CD14-positive monocyte (primary cell): ENCODE data around the gene MTR. TPM values are rescaled to one million over a fixed set of nuclear protein-coding genes. Genes with fewer than 3 reads are reported as not detected.

ENCODE experiments used
- DNase-seq, 3 donors: peaks; one replicate each; pipeline ENCODE4 v3.0.0-alpha.2; 2011 to 2022
- H2AFZ ChIP-seq: 2 replicates; pipeline ENCODE4 v1.6.0; 2012; ENCODE audit warnings: mild to moderate bottlenecking, low read depth, low read length, inconsistent platforms; ENCODE audit not compliant: insufficient read depth, poor library complexity, severe bottlenecking
- H3K27ac ChIP-seq, 2 donors: 1 replicate in 1 of 2; 2 replicates in 1 of 2; pipeline ENCODE4 v1.5.1; 2012 to 2013; ENCODE audit warnings: low read length in 2 of 2, control low read depth in 1 of 2, inconsistent platforms in 1 of 2, low read depth in 1 of 2, mild to moderate bottlenecking in 1 of 2
- H3K27me3 ChIP-seq, 2 donors: one replicate each; pipeline versions ENCODE4 v1.6.0 to v1.6.1; 2011 to 2013; ENCODE audit warnings: low read length in 2 of 2; ENCODE audit not compliant: control insufficient read depth in 2 of 2, insufficient read depth in 2 of 2
- H3K36me3 ChIP-seq, 2 donors: replicated peaks in 1 of 2; 1 replicate in 1 of 2; 2 replicates in 1 of 2; pipeline versions ENCODE4 v1.5.1 to v1.6.1; 2012 to 2013; ENCODE audit warnings: low read length in 2 of 2, control low read depth in 1 of 2, inconsistent platforms in 1 of 2, mild to moderate bottlenecking in 1 of 2; ENCODE audit not compliant: insufficient read depth in 2 of 2, control insufficient read depth in 1 of 2
- H3K4me1 ChIP-seq, 2 donors: 1 replicate in 1 of 2; 2 replicates in 1 of 2; pipeline versions ENCODE4 v1.5.1 to v1.6.1; 2012 to 2013; ENCODE audit warnings: low read length in 2 of 2, control low read depth in 1 of 2, inconsistent platforms in 1 of 2, mild to moderate bottlenecking in 1 of 2, moderate library complexity in 1 of 2; ENCODE audit not compliant: insufficient read depth in 2 of 2, control insufficient read depth in 1 of 2
- H3K4me2 ChIP-seq: replicated peaks from 2 replicates; pipeline ENCODE3; 2012; ENCODE audit warnings: low read length, moderate library complexity, mild to moderate bottlenecking; ENCODE audit not compliant: poor library complexity, severe bottlenecking; ENCODE audit errors: extremely low read depth
- H3K4me3 ChIP-seq, 3 experiments: fragments of 200-600 bp in 1 of 3; sonication (generic) in 1 of 3; replicated peaks in 1 of 3; 1 replicate in 2 of 3; 2 replicates in 1 of 3; pipeline ENCODE4 v1.5.1; 2011 to 2013; ENCODE audit warnings: low read length in 3 of 3, mild to moderate bottlenecking in 3 of 3, control low read depth in 2 of 3, low read depth in 2 of 3, inconsistent platforms in 1 of 3, moderate library complexity in 1 of 3
- H3K79me2 ChIP-seq: 2 replicates; pipeline ENCODE4 v1.6.0; 2012; ENCODE audit warnings: mild to moderate bottlenecking, control low read depth, inconsistent platforms, low read length, moderate library complexity; ENCODE audit not compliant: insufficient read depth
- H3K9ac ChIP-seq: 2 replicates; pipeline ENCODE4 v1.6.0; 2017; ENCODE audit warnings: low read length, mild to moderate bottlenecking; ENCODE audit not compliant: insufficient read depth, poor library complexity, severe bottlenecking
- H3K9me3 ChIP-seq, 2 donors: replicated peaks in 1 of 2; 1 replicate in 1 of 2; 2 replicates in 1 of 2; pipeline versions ENCODE4 v1.5.1 to v1.6.1; 2012 to 2013; ENCODE audit warnings: low read length in 2 of 2, control low read depth in 1 of 2; ENCODE audit not compliant: control insufficient read depth in 1 of 2, insufficient read depth in 1 of 2
- H4K20me1 ChIP-seq: 2 replicates; pipeline ENCODE4 v1.6.0; 2012; ENCODE audit warnings: mild to moderate bottlenecking, low read length, control low read depth, moderate library complexity; ENCODE audit not compliant: insufficient read depth
- H3K27ac Mint-ChIP-seq, 7 donors: one replicate each; pipeline ENCODE4 v1.8.0; 2020; ENCODE audit warnings: mild to moderate bottlenecking in 7 of 7, mixed read lengths in 7 of 7, moderate library complexity in 6 of 7, inconsistent platforms in 2 of 7
- H3K27me3 Mint-ChIP-seq, 3 donors: one replicate each; pipeline ENCODE4 v1.8.0; 2021 to 2022; ENCODE audit warnings: low read depth in 3 of 3, mild to moderate bottlenecking in 3 of 3, mixed read lengths in 3 of 3, moderate library complexity in 3 of 3, inconsistent platforms in 1 of 3
- H3K36me3 Mint-ChIP-seq, 2 donors: one replicate each; pipeline ENCODE4 v1.8.0; 2020; ENCODE audit warnings: mixed read lengths in 2 of 2, inconsistent platforms in 1 of 2, mild to moderate bottlenecking in 1 of 2
- H3K4me1 Mint-ChIP-seq: one replicate; pipeline ENCODE4 v1.8.0; 2020; ENCODE audit warnings: mild to moderate bottlenecking, mixed read lengths
- H3K4me3 Mint-ChIP-seq, 2 donors: one replicate each; pipeline ENCODE4 v1.8.0; 2020; ENCODE audit warnings: mild to moderate bottlenecking in 2 of 2, mixed read lengths in 2 of 2, moderate library complexity in 1 of 2
- H3K9me3 Mint-ChIP-seq, 7 donors: one replicate each; pipeline ENCODE4 v1.8.0; 2020 to 2022; ENCODE audit warnings: mixed read lengths in 7 of 7, mild to moderate bottlenecking in 6 of 7, moderate library complexity in 6 of 7, inconsistent platforms in 2 of 7
- WGBS: methylation state at CpG from one replicate; pipeline ENCODE4 v1.1.5; 2013; ENCODE audit warnings: missing lambda C conversion rate; ENCODE audit not compliant: insufficient coverage; 5-methylcytosine and 5-hydroxymethylcytosine counted together
- intact Hi-C, 2 donors: fragments of 100-400 bp; cut with micrococcal nuclease; formaldehyde crosslinking; loops; one replicate each; pipeline versions ENCODE4 v1.15.0 to v1.15.1; 2023
- polyA plus RNA-seq, 3 donors: library from polyadenylated mRNA; depleted of rRNA in 1 of 3; unstranded in 2 of 3; stranded (reverse) in 1 of 3; fragments of 300-500 nt in 2 of 3; fragments of >200 nt in 1 of 3; fragmentation: Illumina TruSeq in 2 of 3; gene quantifications; 1 replicate in 2 of 3; 2 replicates in 1 of 3; pipeline ENCODE4 v1.2.3, GENCODE V29; 2012 to 2021
- TF ChIP-seq, protein P1 (sequence below): fragments of 200-600 bp; IDR thresholded peaks from one replicate; pipeline ENCODE4 v1.8.0; 2022; ENCODE audit warnings: antibody characterized with exemption, mild to moderate bottlenecking

MTR gene
- polyA plus RNA-seq, 3 donors = 3.4 to 5.4 (median 4.7) TPM

DNA sequence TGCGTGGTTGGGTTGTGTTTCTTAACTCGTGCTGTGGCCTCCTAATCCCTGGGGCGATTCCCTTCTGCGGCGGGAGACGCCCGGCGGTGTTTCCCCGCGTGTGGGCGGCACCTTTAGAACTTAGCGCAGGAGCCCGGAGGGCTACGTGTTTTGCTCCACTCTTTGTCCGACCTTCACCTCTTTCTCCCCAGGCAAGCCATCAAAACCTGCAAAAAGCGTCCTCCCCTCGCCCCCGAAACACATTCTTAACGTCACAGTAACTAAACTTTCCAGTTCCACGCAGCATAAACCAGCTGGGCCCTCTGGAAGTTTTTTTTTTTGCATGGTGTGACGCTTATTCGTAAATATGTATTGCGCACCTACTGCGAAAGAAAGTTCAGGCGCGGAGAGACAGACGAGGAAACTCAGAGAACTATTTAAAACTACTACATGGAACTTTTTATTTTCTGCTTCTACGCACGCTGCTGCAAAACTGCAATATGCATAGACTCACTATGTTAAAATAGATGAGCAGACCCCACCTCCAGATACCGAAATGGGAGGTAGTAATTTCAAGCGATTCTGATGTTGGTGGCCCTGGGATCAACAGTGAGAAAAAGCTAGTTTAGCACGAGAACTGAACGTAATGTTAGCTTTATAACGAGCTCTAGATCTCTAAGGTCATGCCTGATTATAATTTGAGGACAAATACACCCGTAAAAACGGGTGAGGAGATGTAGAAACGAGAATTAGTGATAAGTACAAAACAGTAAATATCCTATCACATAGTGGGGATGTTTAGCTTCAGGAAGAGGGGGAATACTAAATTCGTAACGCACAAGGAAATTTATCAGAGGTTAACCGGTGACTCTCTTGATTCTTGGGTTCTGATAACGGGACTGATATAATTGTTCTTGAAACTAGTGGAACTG is 920 bp downstream of the MTR start:
- peak; percentile 3 to 75 (median 27) for DNase-seq
- peak overlapping the region; percentile 98 for H2AFZ ChIP-seq
- peak overlapping the region; percentile 98 for H3K4me2 ChIP-seq
- H3K36me3 ChIP-seq = no peaks in the 10 kb centered on the region
- H3K36me3 Mint-ChIP-seq = peaks cover 1 to 5% of the 10 kb centered on the region in 2 donors
- peaks cover 0 to 3% (median 0%) of the 10 kb centered on the region in 7 donors for H3K9me3 Mint-ChIP-seq
- no peaks in the 10 kb centered on the region for H3K9me3 ChIP-seq
- H3K4me3 ChIP-seq = peak overlapping the region; percentile 74 to 92 (median 90)
- H3K4me3 Mint-ChIP-seq = peak overlapping the region; percentile 97 to 99
- H3K4me1 ChIP-seq = peaks cover 14 to 28% of the 10 kb centered on the region in 2 donors
- H3K9ac ChIP-seq = peak overlapping the region; percentile 84
- H3K27ac Mint-ChIP-seq = peak overlapping the region; percentile 89 to 97 (median 94)
- TF ChIP-seq, protein P1, sequence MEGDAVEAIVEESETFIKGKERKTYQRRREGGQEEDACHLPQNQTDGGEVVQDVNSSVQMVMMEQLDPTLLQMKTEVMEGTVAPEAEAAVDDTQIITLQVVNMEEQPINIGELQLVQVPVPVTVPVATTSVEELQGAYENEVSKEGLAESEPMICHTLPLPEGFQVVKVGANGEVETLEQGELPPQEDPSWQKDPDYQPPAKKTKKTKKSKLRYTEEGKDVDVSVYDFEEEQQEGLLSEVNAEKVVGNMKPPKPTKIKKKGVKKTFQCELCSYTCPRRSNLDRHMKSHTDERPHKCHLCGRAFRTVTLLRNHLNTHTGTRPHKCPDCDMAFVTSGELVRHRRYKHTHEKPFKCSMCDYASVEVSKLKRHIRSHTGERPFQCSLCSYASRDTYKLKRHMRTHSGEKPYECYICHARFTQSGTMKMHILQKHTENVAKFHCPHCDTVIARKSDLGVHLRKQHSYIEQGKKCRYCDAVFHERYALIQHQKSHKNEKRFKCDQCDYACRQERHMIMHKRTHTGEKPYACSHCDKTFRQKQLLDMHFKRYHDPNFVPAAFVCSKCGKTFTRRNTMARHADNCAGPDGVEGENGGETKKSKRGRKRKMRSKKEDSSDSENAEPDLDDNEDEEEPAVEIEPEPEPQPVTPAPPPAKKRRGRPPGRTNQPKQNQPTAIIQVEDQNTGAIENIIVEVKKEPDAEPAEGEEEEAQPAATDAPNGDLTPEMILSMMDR = no peak
- H3K27me3 ChIP-seq = peaks cover 0 to 4% of the 10 kb centered on the region in 2 donors
- intact Hi-C loops = loop anchor here in 1 of 2 donors (10.0 kb wide), 2 partner anchors 511 to 1291 kb away; partner anchors contain the start of genes B3GALNT2 and ERO1B
- no peaks in the 10 kb centered on the region for H4K20me1 ChIP-seq
- peaks cover 27% of the 10 kb centered on the region for H3K4me1 Mint-ChIP-seq
- H3K27ac ChIP-seq = peak overlapping the region; percentile 83 to 89
- H3K79me2 ChIP-seq = peaks cover 54% of the 10 kb centered on the region
- peaks cover 4 to 9% (median 4%) of the 10 kb centered on the region in 3 donors for H3K27me3 Mint-ChIP-seq
- 0% methylated on average over 23 of the region's 41 CpGs for WGBS

- Mint-ChIP-seq H3K9me3 (no peaks in the 10 kb centered on the region), H3K27ac (no peak overlapping the region), H3K36me3 (peaks cover 9 to 14% of the 10 kb centered on the region in 2 donors), H3K4me1 (peaks cover 31% of the 10 kb centered on the region), H3K27me3 (no peaks in the 10 kb centered on the region), H3K4me3 (no peak overlapping the region)
- Histone ChIP-seq H3K27me3 (no peaks in the 10 kb centered on the region), H3K9ac (no peak overlapping the region), H3K27ac (no peak overlapping the region), H3K79me2 (peaks cover 62% of the 10 kb centered on the region), H2AFZ (no peak overlapping the region), H3K9me3 (no peaks in the 10 kb centered on the region), H4K20me1 (peaks cover 3% of the 10 kb centered on the region), H3K4me3 (no peak overlapping the region), H3K4me1 (peaks cover 14 to 28% of the 10 kb centered on the region in 2 donors), H3K36me3 (peaks cover 2 to 9% of the 10 kb centered on the region in 2 donors), H3K4me2 (no peak overlapping the region)
- intact Hi-C loops = loop anchor here in 1 of 2 donors (10.0 kb wide), 2 partner anchors 514 to 1294 kb away; partner anchors contain the start of genes B3GALNT2 and ERO1B
- TF ChIP-seq, protein P1 = no peak
- no peak for DNase-seq
- no CpG with 5 or more reads among the region's 5 CpGs for WGBS
These were observed 3.9 kb downstream of the MTR start for GRCh38 chr1:236799001-236799400.
